Smooth muscle cell (in vitro differentiated cells): ENCODE data around the gene NDUFS3. TPM values are rescaled to one million over a fixed set of nuclear protein-coding genes. Genes with fewer than 3 reads are reported as not detected.

Experiments
- DNase-seq: peaks from one replicate; lab custom pipeline; 2025; ENCODE audit not compliant: unreplicated experiment; lab: John Stamatoyannopoulos, UW
- H2AFZ ChIP-seq: fragments of 200-600 bp; sonication (generic); 2 replicates; pipeline ENCODE4 v1.6.0; 2016; ENCODE audit warnings: antibody characterized with exemption, low read depth, mild to moderate bottlenecking
- H3F3A ChIP-seq: fragments of 200-600 bp; sonication (generic); 2 replicates; pipeline ENCODE4 v1.6.0; 2017; ENCODE audit warnings: antibody characterized with exemption, low read depth
- H3K27ac ChIP-seq: fragments of 200-600 bp; sonication (generic); 2 replicates; pipeline ENCODE4 v1.5.1; 2016; ENCODE audit warnings: low read depth, mild to moderate bottlenecking
- H3K27me3 ChIP-seq: fragments of 200-600 bp; sonication (generic); 2 replicates; pipeline ENCODE4 v1.6.1; 2016; ENCODE audit warnings: low read depth, mild to moderate bottlenecking
- H3K36me3 ChIP-seq: fragments of 200-600 bp; sonication (generic); 2 replicates; pipeline ENCODE4 v1.5.1; 2016; ENCODE audit warnings: low read depth
- H3K4me1 ChIP-seq: fragments of 200-600 bp; sonication (generic); 2 replicates; pipeline ENCODE4 v1.5.1; 2016; ENCODE audit warnings: low read depth
- H3K4me2 ChIP-seq: fragments of 200-600 bp; sonication (generic); 2 replicates; pipeline ENCODE4 v1.6.0; 2016; ENCODE audit warnings: mild to moderate bottlenecking
- H3K4me3 ChIP-seq: fragments of 200-600 bp; sonication (generic); 2 replicates; pipeline ENCODE4 v1.5.1; 2016; ENCODE audit warnings: mild to moderate bottlenecking
- H3K79me2 ChIP-seq: fragments of 200-600 bp; sonication (generic); 2 replicates; pipeline ENCODE4 v1.6.0; 2016; ENCODE audit warnings: low read depth, mild to moderate bottlenecking
- H3K9ac ChIP-seq: fragments of 200-600 bp; sonication (generic); 2 replicates; pipeline ENCODE4 v1.6.0; 2016; ENCODE audit warnings: low read depth
- H3K9me3 ChIP-seq: fragments of 200-600 bp; sonication (generic); replicated peaks from 2 replicates; pipeline ENCODE4 v1.5.1; 2016; ENCODE audit warnings: low read depth
- H4K20me1 ChIP-seq: fragments of 200-600 bp; sonication (generic); 2 replicates; pipeline ENCODE4 v1.6.0; 2016; ENCODE audit warnings: low read depth
- WGBS: methylation state at CpG from one replicate; pipeline ENCODE4 v1.1.7; 2016; ENCODE audit warnings: low lambda C conversion rate; 5-methylcytosine and 5-hydroxymethylcytosine counted together
- polyA plus RNA-seq: library from polyadenylated mRNA; unstranded; fragments of >200 nt; fragmentation: Nextera tagmentation; extraction: Ambion mirVana; gene quantifications from 2 replicates; pipeline ENCODE4 v1.2.1, GENCODE V29; 2016
- total RNA-seq: library from RNA; depleted of rRNA; stranded (reverse); fragments of >200 nt; gene quantifications from 2 replicates; pipeline ENCODE4 v1.2.3, GENCODE V29; 2014
- TF ChIP-seq, protein P1 (sequence below): fragments of 200-600 bp; sonication (generic); IDR thresholded peaks from 2 replicates; pipeline ENCODE4 v1.5.1; 2017; ENCODE audit warnings: borderline replicate concordance, mild to moderate bottlenecking, antibody characterized with exemption; ENCODE audit not compliant: insufficient read depth, poor library complexity, severe bottlenecking

Gene NDUFS3
- total and polyA plus RNA-seq, 2 experiments from 2014 or later: 53.8 to 110 TPM

DNA sequence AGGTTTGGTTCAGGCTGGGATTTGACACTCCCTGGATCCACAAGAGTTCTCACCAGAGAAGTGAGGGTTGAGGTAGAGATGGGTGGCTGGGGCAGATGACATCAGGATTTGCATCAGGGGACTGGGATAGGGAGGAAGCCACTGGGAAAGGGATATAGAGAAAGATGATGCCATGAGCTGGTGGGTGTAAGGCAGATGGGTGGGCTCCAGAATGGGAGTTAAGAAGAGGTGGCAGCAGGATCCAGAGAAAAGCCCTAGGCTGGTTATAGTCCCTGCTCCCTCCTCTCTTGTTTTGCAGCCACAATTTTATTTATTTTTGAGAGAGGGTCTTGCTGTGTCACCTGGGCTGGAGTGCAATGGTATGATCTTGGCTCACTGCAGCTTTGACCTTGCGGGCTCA, 17.1 kb downstream of the NDUFS3 start:
- no peaks in the 10 kb centered on the region for H3K79me2 ChIP-seq
- 100% methylated on average over 1 of the region's 1 CpG for WGBS
- H3K4me2 ChIP-seq: no peak overlapping the region
- TF ChIP-seq, protein P1, sequence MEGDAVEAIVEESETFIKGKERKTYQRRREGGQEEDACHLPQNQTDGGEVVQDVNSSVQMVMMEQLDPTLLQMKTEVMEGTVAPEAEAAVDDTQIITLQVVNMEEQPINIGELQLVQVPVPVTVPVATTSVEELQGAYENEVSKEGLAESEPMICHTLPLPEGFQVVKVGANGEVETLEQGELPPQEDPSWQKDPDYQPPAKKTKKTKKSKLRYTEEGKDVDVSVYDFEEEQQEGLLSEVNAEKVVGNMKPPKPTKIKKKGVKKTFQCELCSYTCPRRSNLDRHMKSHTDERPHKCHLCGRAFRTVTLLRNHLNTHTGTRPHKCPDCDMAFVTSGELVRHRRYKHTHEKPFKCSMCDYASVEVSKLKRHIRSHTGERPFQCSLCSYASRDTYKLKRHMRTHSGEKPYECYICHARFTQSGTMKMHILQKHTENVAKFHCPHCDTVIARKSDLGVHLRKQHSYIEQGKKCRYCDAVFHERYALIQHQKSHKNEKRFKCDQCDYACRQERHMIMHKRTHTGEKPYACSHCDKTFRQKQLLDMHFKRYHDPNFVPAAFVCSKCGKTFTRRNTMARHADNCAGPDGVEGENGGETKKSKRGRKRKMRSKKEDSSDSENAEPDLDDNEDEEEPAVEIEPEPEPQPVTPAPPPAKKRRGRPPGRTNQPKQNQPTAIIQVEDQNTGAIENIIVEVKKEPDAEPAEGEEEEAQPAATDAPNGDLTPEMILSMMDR: no peak
- H3F3A ChIP-seq: no peaks in the 10 kb centered on the region
- H3K4me3 ChIP-seq: no peak overlapping the region
- no peak for DNase-seq
- no peaks in the 10 kb centered on the region for H4K20me1 ChIP-seq
- no peak overlapping the region for H3K9ac ChIP-seq
- H3K36me3 ChIP-seq: no peaks in the 10 kb centered on the region
- H3K4me1 ChIP-seq: peaks cover 15% of the 10 kb centered on the region
- no peaks in the 10 kb centered on the region for H3K9me3 ChIP-seq
- no peak overlapping the region for H3K27ac ChIP-seq
- H2AFZ ChIP-seq: no peak overlapping the region
- peaks cover 45% of the 10 kb centered on the region for H3K27me3 ChIP-seq

DNA sequence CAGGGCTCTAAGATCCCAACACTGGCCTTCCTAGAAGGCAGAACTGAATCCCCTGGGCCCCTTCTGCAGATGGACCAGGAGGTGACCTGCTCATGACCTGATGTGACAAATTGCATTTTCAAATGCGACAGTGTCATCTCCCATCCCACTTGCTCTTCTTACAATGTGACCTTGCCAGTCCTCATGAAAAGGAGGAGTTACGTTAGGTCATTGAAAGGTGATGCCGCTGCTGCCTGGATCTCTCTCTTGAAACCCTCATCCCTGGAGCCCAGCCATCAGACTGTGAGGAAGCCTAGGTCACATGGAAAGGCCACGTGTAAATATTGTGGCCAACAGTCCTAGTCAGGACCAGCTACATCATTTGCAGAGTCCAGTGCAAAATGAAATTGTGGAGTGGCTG, 21.0 kb downstream of the NDUFS3 start:
- H3K4me1 ChIP-seq: peaks cover 7% of the 10 kb centered on the region
- 82% methylated on average over 4 of the region's 4 CpGs for WGBS
- TF ChIP-seq, protein P1: no peak
- DNase-seq: no peak
- H3K9me3 ChIP-seq: no peaks in the 10 kb centered on the region
- H3K4me2 ChIP-seq: no peak overlapping the region
- no peaks in the 10 kb centered on the region for H3K36me3 ChIP-seq
- H3F3A ChIP-seq: no peaks in the 10 kb centered on the region
- H3K27me3 ChIP-seq: peaks cover 13% of the 10 kb centered on the region
- H3K79me2 ChIP-seq: no peaks in the 10 kb centered on the region
- no peaks in the 10 kb centered on the region for H4K20me1 ChIP-seq
- no peak overlapping the region for H3K4me3 ChIP-seq
- no peak overlapping the region for H2AFZ ChIP-seq
- no peak overlapping the region for H3K27ac ChIP-seq
- no peak overlapping the region for H3K9ac ChIP-seq

DNA sequence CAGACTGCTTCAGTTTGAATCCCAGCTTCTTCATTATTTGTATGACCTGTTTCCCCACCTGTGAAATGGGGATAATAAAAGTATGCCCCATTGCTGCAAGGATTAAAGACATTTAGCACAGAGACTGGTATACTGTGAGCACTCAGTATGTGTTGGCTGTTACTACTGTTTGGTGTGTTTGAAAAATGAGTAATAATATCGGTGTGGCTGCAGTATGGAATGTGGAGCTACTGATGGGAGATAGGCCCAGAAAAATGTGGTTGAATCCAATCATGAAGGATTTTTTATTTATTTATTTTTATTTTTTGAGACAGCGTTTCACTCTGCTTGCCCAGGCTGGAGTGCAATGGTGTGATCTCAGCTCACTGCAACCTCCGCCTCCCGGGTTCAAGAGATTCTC, 24.4 kb downstream of the NDUFS3 start:
- Histone ChIP-seq H3F3A (peaks cover 6% of the 10 kb centered on the region), H4K20me1 (peaks cover 3% of the 10 kb centered on the region), H3K27ac (no peak overlapping the region), H3K4me1 (peaks cover 15% of the 10 kb centered on the region), H3K4me2 (no peak overlapping the region), H3K9ac (no peak overlapping the region), H3K79me2 (no peaks in the 10 kb centered on the region), H3K4me3 (no peak overlapping the region), H3K27me3 (no peaks in the 10 kb centered on the region), H2AFZ (no peak overlapping the region), H3K36me3 (no peaks in the 10 kb centered on the region), H3K9me3 (no peaks in the 10 kb centered on the region)
- 96% methylated on average over 4 of the region's 4 CpGs for WGBS
- DNase-seq: no peak
- TF ChIP-seq, protein P1: no peak

DNA sequence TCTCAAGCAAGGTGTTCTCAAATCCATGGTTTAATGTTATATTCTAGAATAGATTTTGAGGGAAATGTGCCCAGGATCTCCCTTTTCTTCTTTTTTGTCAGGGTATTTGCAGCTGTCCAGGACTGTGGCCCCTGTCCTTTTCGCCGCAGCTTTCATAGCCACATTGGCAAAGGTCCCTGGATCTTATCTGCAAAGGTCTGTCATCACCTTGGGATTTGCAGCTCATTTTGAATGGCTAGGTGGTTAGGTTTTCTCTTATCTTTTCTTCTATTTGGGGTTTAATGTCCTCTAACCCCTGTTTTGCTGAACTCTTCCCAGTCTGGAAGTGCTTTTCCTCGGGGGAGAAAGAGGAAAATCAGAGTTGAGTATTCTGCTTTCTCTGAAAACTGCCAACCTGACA, 27.0 kb downstream of the NDUFS3 start:
- Histone ChIP-seq H3K4me1 (peaks cover 8% of the 10 kb centered on the region), H3K27ac (no peak overlapping the region), H3K4me3 (no peak overlapping the region), H3K4me2 (no peak overlapping the region), H2AFZ (no peak overlapping the region), H3K9ac (no peak overlapping the region), H3K36me3 (no peaks in the 10 kb centered on the region), H4K20me1 (peaks cover 3% of the 10 kb centered on the region), H3F3A (peaks cover 6% of the 10 kb centered on the region), H3K27me3 (no peaks in the 10 kb centered on the region), H3K79me2 (no peaks in the 10 kb centered on the region), H3K9me3 (no peaks in the 10 kb centered on the region)
- WGBS: 67% methylated on average over 3 of the region's 3 CpGs
- no peak for DNase-seq
- TF ChIP-seq, protein P1: no peak
